ENCODE results near the gene MUC20. TPM values are rescaled to one million over a fixed set of nuclear protein-coding genes. Genes with fewer than 3 reads are reported as not detected.
A peak's percentile ranks its signal among the peaks of the same experiment; 100 is the strongest.

Gene MUC20
- total and polyA plus RNA-seq, 9 of the 15 experiments (the other 6 are each of a cell fraction or from before 2014, with no cell fraction given): 0.03 to 0.23 (median 0.15) TPM; not detected in 3

- H3K27me3 ChIP-seq (ENCODE audit: control insufficient read depth in 2 of 2, insufficient read depth in 2 of 2, low read length in 2 of 2): peaks cover 19 to 37% of the 10 kb centered on the region in 2 experiments
- no TSS peak for BruUV-seq (replicated peaks)
- H3K27ac ChIP-seq (ENCODE audit: extremely low read depth, low read depth, low read length): no peak overlapping the region
- CTCF ChIA-PET (ENCODE audit: low intra/inter-chr PET ratio): no interaction called here
- no peak overlapping the region for H3K4me3 ChIP-seq
- H3K9ac ChIP-seq (ENCODE audit: insufficient read depth in 1 of 2, low read depth in 2 of 2, low read length in 2 of 2): no peak overlapping the region
- in situ Hi-C loops (cut with MboI): loop anchor here (10.0 kb wide), 1 partner anchor 1908 kb away; no protein-coding TSS in a partner anchor
- H2AFZ ChIP-seq (ENCODE audit: low read depth, low read length): no peak overlapping the region
- intact Hi-C loops (cut with micrococcal nuclease): loop anchor here (10.0 kb wide), 3 partner anchors 108 to 168 kb away; no protein-coding TSS in a partner anchor
- POLR2A ChIA-PET: interaction anchor here (0.5 to 2.2 kb wide), 4 partner anchors 8 to 32 kb away, joined by 3 to 9 read pairs (median 4); no protein-coding TSS in a partner anchor
- H4K20me1 ChIP-seq (replicated peaks; ENCODE audit: control insufficient read depth, insufficient read depth, low read length): no peaks in the 10 kb centered on the region
- no peaks in the 10 kb centered on the region for H3K79me2 ChIP-seq (ENCODE audit: control insufficient read depth, insufficient read depth, low read length)
- FAIRE-seq (no peak), DNase-seq (ENCODE audit: extremely low read depth in 1 of 4, low spot score in 3 of 4) (no peak), ATAC-seq (no peak)
- TF ChIP-seq GTF3C2 (IDR thresholded peaks at IDR 0.05; ENCODE audit: borderline replicate concordance, extremely low read depth, insufficient read length) (no peak), NR4A1 (CRISPR knock-in tag; IDR thresholded peaks at IDR 0.05) (0 out of 2 replicates have a peak, but pooled peaks have one; percentile 20), NR4A1 (tag; IDR thresholded peaks at IDR 0.05) (no peak)
- H3K9me1 ChIP-seq (ENCODE audit: control insufficient read depth, insufficient read depth, low read length): no peaks in the 10 kb centered on the region
- no peak overlapping the region for H3K4me2 ChIP-seq (ENCODE audit: insufficient read depth, low read length)
- H3K4me1 ChIP-seq (replicated peaks in 1 of 2; ENCODE audit: control insufficient read depth in 2 of 2, insufficient read depth in 2 of 2, low read length in 2 of 2): peaks cover 0 to 19% of the 10 kb centered on the region in 2 experiments; a peak in 2 of 5 replicates
- H3K9me3 ChIP-seq (replicated peaks; ENCODE audit: control insufficient read depth, insufficient read depth, low read depth, low read length): no peaks in the 10 kb centered on the region
- no peaks in the 10 kb centered on the region for H3K36me3 ChIP-seq (ENCODE audit: control insufficient read depth, insufficient read depth, low read length)
- 10% methylated on average over 8 of the region's 8 CpGs for WGBS (ENCODE audit: insufficient coverage, low coverage, missing lambda C conversion rate)
Observed at GRCh38 chr3:195746346-195746745, 25.6 kb downstream of the MUC20 start.
